ENCODE results near the gene PADI3.

DNA sequence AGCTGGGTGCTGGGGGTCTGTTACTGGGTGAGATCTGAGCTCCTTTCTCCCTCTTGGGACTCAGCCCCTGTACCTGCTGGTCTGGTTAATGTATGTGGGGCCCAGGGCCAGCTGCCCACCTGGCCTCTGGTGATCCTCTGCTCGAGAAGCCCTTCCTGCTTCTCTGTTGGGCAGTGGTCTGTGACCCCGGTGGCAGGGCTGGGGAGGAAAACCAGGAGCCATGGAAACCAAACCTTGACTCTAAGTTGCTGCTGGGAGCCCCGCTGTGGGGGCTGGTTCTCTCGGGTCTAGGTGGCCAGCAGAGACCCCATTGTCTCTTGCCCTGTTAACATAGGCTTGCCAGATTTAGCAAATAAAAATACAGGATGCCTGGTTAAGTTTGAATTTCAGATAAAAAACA lies 42.7 kb upstream of the PADI3 start:
- TF ChIP-seq POLR2AphosphoS5 (IDR thresholded peaks at IDR 0.05; ENCODE audit: low read depth, low read length) (no peak), REST (IDR thresholded peaks at IDR 0.05; ENCODE audit: insufficient read depth in 1 of 2, low read depth in 2 of 2, low read length in 2 of 2) (no peak), TAF1 (IDR thresholded peaks at IDR 0.05; ENCODE audit: borderline replicate concordance, insufficient read depth, low read length) (no peak)

Data from PFSK-1 (cell line).